AG09319 (cell line): ENCODE results near the gene TSSK2.
"Not testable (repeated sequence)": the region's sequence is repeated elsewhere in the genome, so short reads cannot be mapped to it uniquely, and the experiment has no call there.

Experiments used
- DNase-seq: peaks from one replicate; pipeline ENCODE4 v3.0.0-alpha.2; 2010; ENCODE audit warnings: low read depth; ENCODE audit errors: extremely low read depth
- CTCF ChIP-seq: IDR thresholded peaks from 2 replicates; pipeline ENCODE4 v1.5.1; 2011; ENCODE audit warnings: low read depth, mild to moderate bottlenecking, inconsistent platforms, low read length, moderate library complexity

The TSSK2 gene

GRCh38 chr22:19150482-19151328, 19.6 kb downstream of the TSSK2 start:
- DNase-seq = no peak
- no peak for TF ChIP-seq CTCF

- TF ChIP-seq CTCF = no peak
- DNase-seq = no peak
These were observed 20.5 kb downstream of the TSSK2 start for GRCh38 chr22:19151329-19152191.

DNA sequence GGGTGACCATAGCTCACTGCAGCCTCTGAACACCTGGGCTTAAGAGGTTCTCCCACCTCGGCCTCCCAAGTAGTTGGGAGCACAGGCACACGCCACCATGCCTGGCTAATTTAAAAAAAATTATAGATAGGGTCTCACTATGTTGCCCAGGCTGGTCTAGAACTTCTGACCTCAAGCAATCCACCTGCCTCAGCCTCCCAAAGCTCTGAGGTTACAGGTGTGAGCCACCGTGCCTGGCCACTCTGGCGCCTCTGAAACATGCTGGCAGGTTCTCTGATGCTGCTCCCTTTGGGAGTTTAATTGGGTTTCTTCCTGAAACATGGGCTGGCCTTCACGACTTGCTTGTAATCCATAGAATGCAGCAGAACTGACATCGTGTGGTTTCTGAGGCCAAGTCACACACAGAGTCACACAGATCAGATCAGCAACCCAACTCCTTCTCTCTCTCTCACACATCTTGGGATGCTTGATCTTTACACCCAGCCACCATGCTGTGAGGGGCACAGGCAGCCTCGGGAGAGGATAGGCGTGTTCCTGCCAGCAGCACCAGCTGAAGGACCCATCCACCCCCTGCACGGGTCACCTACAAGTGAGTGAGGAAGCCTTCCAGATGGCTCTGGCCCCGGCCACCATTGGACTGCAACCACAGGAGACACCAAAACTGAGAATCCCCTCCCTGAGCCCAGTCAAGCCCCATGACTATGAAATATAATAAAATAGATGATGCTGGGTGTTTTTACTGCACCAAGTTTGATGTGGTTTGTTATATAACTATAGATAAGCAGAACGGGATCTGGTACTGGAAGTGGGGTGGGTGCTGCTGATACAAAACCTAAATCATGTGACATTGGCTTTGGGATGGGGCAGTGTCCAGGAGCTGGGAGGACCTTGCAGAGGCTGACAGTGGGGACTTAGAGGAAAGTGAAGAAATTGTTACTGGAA, 22.1 kb downstream of the TSSK2 start:
- no peak for TF ChIP-seq CTCF
- DNase-seq = no peak

DNA sequence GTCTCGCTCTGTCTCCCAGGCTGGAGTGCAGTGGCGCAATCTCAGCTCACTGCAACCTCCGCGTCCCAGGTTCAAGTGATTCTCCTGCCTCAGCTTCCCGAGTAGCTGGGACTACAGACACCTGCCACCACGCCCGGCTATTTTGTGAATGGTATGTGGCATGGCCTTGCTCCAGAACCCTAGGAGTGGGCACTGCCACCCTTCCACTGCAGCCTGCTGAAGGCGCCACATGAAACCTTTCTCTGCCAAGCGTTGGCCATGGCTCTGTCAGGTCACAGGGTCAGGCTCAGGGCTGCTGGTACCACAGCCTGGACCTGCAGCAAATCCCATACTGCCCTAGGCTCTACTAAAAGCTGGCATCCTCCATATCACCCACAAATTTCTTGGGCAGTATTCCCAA, 25.0 kb downstream of the TSSK2 start:
- DNase-seq = not testable (repeated sequence)

DNA sequence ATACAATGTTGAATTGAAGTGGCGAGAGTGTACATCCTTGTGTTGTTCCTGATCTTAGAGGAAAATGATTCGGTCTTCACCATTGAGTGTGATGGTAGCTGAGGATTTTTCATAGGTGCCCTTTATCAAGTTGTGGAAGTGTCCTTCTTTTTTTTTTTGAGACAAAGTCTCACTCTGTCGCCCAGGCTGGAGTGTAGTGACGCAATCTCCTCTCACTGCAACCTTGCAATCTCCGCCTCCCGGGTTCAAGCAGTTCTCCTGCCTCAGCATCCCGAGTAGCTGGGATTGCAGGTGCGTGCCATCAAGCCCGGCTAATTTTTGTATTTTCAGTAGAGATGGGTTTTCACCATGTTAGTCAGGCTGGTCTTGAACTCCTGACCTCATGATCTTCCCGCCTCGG, 27.5 kb downstream of the TSSK2 start:
- DNase-seq = not testable (repeated sequence)

GRCh38 chr22:19164425-19164824, 33.3 kb downstream of the TSSK2 start:
- DNase-seq = no peak
- TF ChIP-seq CTCF = no peak

GRCh38 chr22:19166421-19166820, 35.3 kb downstream of the TSSK2 start:
- DNase-seq = no peak
- TF ChIP-seq CTCF = no peak
